GM12874 (cell line): ENCODE data around the gene CGB1.

ENCODE experiments used
- CTCF ChIP-seq: IDR thresholded peaks from 2 replicates; pipeline ENCODE4 v1.5.1; 2011; ENCODE audit warnings: low read depth, mild to moderate bottlenecking, control low read depth, low read length, moderate library complexity; ENCODE audit not compliant: insufficient read depth

Gene CGB1

GRCh38 chr19:48991873-48992580, 44.7 kb downstream of the CGB1 start:
- no peak for TF ChIP-seq CTCF

GRCh38 chr19:48991011-48991609, 45.6 kb downstream of the CGB1 start:
- TF ChIP-seq CTCF = no peak

- no peak for TF ChIP-seq CTCF
Measured at GRCh38 chr19:48990400-48990799, 46.3 kb downstream of the CGB1 start.

GRCh38 chr19:48989701-48990291, 46.9 kb downstream of the CGB1 start:
- TF ChIP-seq CTCF = no peak

GRCh38 chr19:48988860-48989259, 47.8 kb downstream of the CGB1 start:
- no peak for TF ChIP-seq CTCF

GRCh38 chr19:48988286-48988685, 48.4 kb downstream of the CGB1 start:
- TF ChIP-seq CTCF = no peak

GRCh38 chr19:48987323-48987722, 49.4 kb downstream of the CGB1 start:
- TF ChIP-seq CTCF = no peak
